Limb (tissue), 2 donors: ENCODE measurements around the gene QKI.
"Not testable (repeated sequence)": the region's sequence is repeated elsewhere in the genome, so short reads cannot be mapped to it uniquely, and the experiment has no call there.

Experiments
- DNase-seq, 2 donors: peaks; one replicate each; pipeline ENCODE4 v3.0.0-alpha.2; 2016; ENCODE audit errors: extremely low spot score in 2 of 2

The QKI gene

GRCh38 chr6:163413345-163414116 lies 987 bp upstream of the QKI start:
- peak; percentile 93 to 98 for DNase-seq

GRCh38 chr6:163414946-163415619 lies 565 bp downstream of the QKI start:
- DNase-seq: peak in 1 of 2 donors; percentile 74

- peak; percentile 54 to 75 for DNase-seq
These were observed 1.4 kb downstream of the QKI start for GRCh38 chr6:163415620-163416556.

- peak; percentile 63 to 90 for DNase-seq
These were observed 2.2 kb downstream of the QKI start for GRCh38 chr6:163416557-163417253.

- DNase-seq: no peak
These were observed 3.1 kb downstream of the QKI start for GRCh38 chr6:163417595-163417994.

GRCh38 chr6:163418311-163419029 lies 4.0 kb downstream of the QKI start:
- no peak for DNase-seq

GRCh38 chr6:163419413-163420288 lies 5.1 kb downstream of the QKI start:
- DNase-seq: no peak

GRCh38 chr6:163420289-163420614 lies 5.7 kb downstream of the QKI start:
- DNase-seq: no peak

GRCh38 chr6:163422550-163422949 lies 8.0 kb downstream of the QKI start:
- DNase-seq: no peak

- no peak for DNase-seq
These were observed 9.2 kb downstream of the QKI start for GRCh38 chr6:163423696-163424095.

- peak in 1 of 2 donors; percentile 81 for DNase-seq
These were observed 13.2 kb downstream of the QKI start for GRCh38 chr6:163427498-163428254.

- no peak for DNase-seq
These were observed 13.9 kb downstream of the QKI start for GRCh38 chr6:163428373-163428772.

GRCh38 chr6:163429858-163430448 lies 15.4 kb downstream of the QKI start:
- no peak for DNase-seq

GRCh38 chr6:163432300-163432699 lies 17.8 kb downstream of the QKI start:
- DNase-seq: no peak

- not testable (repeated sequence) for DNase-seq
These were observed 19.0 kb downstream of the QKI start for GRCh38 chr6:163433486-163433885.

- DNase-seq: no peak
These were observed 20.5 kb downstream of the QKI start for GRCh38 chr6:163435023-163435422.

GRCh38 chr6:163436843-163437242 lies 22.3 kb downstream of the QKI start:
- DNase-seq: no peak

GRCh38 chr6:163437466-163437865 lies 22.9 kb downstream of the QKI start:
- DNase-seq: no peak
